ENCODE measurements around the gene PCDHGA5. TPM values are rescaled to one million over a fixed set of nuclear protein-coding genes. Genes with fewer than 3 reads are reported as not detected.
"Not testable (repeated sequence)": the region's sequence is repeated elsewhere in the genome, so short reads cannot be mapped to it uniquely, and the experiment has no call there.

The PCDHGA5 gene
- total RNA-seq, 1 donor from 2014 or later = 0.51 TPM

- H3K27ac Mint-ChIP-seq = no peak within 1 kb of the TSS
- H3K36me3 Mint-ChIP-seq = peaks cover 10% of the 10 kb centered on the region
- no peaks in the 10 kb centered on the region for H3K27me3 Mint-ChIP-seq (ENCODE audit: low read depth)
- no peak within 1 kb of the TSS for H3K4me3 Mint-ChIP-seq
- no peaks in the 10 kb centered on the region for H3K4me1 Mint-ChIP-seq
- TF ChIP-seq CTCF (IDR thresholded peaks at IDR 0.05; ENCODE audit: unreplicated experiment) = no peak
- no peak for DNase-seq (ENCODE audit: low spot score in 2 of 2, unreplicated experiment in 2 of 2)
- peaks cover 75% of the 10 kb centered on the region for H3K9me3 Mint-ChIP-seq
Observed at GRCh38 chr5:141338538-141339306, 25.2 kb upstream of the PCDHGA5 start, which contains the start of gene PCDHGA2. Gene PCDHGA2 (plus strand): TSS chr5:141338760.

GRCh38 chr5:141340781-141341354 is 23.1 kb upstream of the PCDHGA5 start:
- not testable (repeated sequence) for H3K27ac Mint-ChIP-seq; H3K4me1 Mint-ChIP-seq; H3K4me3 Mint-ChIP-seq; DNase-seq (ENCODE audit: low spot score in 2 of 2, unreplicated experiment in 2 of 2); H3K27me3 Mint-ChIP-seq (ENCODE audit: low read depth)
- Mint-ChIP-seq H3K9me3 (peaks cover 68% of the 10 kb centered on the region), H3K36me3 (peaks cover 15% of the 10 kb centered on the region)

GRCh38 chr5:141342773-141343172 is 21.2 kb upstream of the PCDHGA5 start:
- H3K4me3 Mint-ChIP-seq = no peak overlapping the region
- H3K9me3 Mint-ChIP-seq = peaks cover 60% of the 10 kb centered on the region
- no peaks in the 10 kb centered on the region for H3K27me3 Mint-ChIP-seq (ENCODE audit: low read depth)
- TF ChIP-seq CTCF (IDR thresholded peaks at IDR 0.05; ENCODE audit: unreplicated experiment) = no peak
- peaks cover 15% of the 10 kb centered on the region for H3K36me3 Mint-ChIP-seq
- H3K4me1 Mint-ChIP-seq = no peaks in the 10 kb centered on the region
- DNase-seq (ENCODE audit: low spot score in 2 of 2, unreplicated experiment in 2 of 2) = no peak
- no peak overlapping the region for H3K27ac Mint-ChIP-seq

- Mint-ChIP-seq H3K4me3 (no peak within 1 kb of the TSS), H3K9me3 (peaks cover 58% of the 10 kb centered on the region), H3K36me3 (peaks cover 15% of the 10 kb centered on the region), H3K27me3 (ENCODE audit: low read depth) (no peaks in the 10 kb centered on the region), H3K4me1 (no peaks in the 10 kb centered on the region), H3K27ac (no peak within 1 kb of the TSS)
- DNase-seq (ENCODE audit: low spot score in 2 of 2, unreplicated experiment in 2 of 2) = no peak
- TF ChIP-seq CTCF (IDR thresholded peaks at IDR 0.05; ENCODE audit: unreplicated experiment) = no peak
Observed at GRCh38 chr5:141343242-141343952, 20.6 kb upstream of the PCDHGA5 start, which contains the start of gene PCDHGA3. Gene PCDHGA3 (plus strand): TSS chr5:141343829. CDS start chr5:141344034, 205 bp downstream.

GRCh38 chr5:141343953-141344463 is 20.0 kb upstream of the PCDHGA5 start:
- H3K4me1 Mint-ChIP-seq = no peaks in the 10 kb centered on the region
- peaks cover 61% of the 10 kb centered on the region for H3K9me3 Mint-ChIP-seq
- no peak overlapping the region for H3K4me3 Mint-ChIP-seq
- H3K27ac Mint-ChIP-seq = no peak overlapping the region
- TF ChIP-seq CTCF (IDR thresholded peaks at IDR 0.05; ENCODE audit: unreplicated experiment) = no peak
- H3K36me3 Mint-ChIP-seq = peaks cover 15% of the 10 kb centered on the region
- DNase-seq (ENCODE audit: low spot score in 2 of 2, unreplicated experiment in 2 of 2) = no peak
- no peaks in the 10 kb centered on the region for H3K27me3 Mint-ChIP-seq (ENCODE audit: low read depth)

All from mesothelial cell of epicardium (in vitro differentiated cells).